Smooth muscle cell (in vitro differentiated cells): ENCODE measurements around the gene SNAPC2. TPM values are rescaled to one million over a fixed set of nuclear protein-coding genes. Genes with fewer than 3 reads are reported as not detected.

ENCODE experiments used
- DNase-seq: peaks from one replicate; lab custom pipeline; 2025; ENCODE audit not compliant: unreplicated experiment; lab: John Stamatoyannopoulos, UW
- H2AFZ ChIP-seq: fragments of 200-600 bp; sonication (generic); 2 replicates; pipeline ENCODE4 v1.6.0; 2016; ENCODE audit warnings: antibody characterized with exemption, low read depth, mild to moderate bottlenecking
- H3F3A ChIP-seq: fragments of 200-600 bp; sonication (generic); 2 replicates; pipeline ENCODE4 v1.6.0; 2017; ENCODE audit warnings: antibody characterized with exemption, low read depth
- H3K27ac ChIP-seq: fragments of 200-600 bp; sonication (generic); 2 replicates; pipeline ENCODE4 v1.5.1; 2016; ENCODE audit warnings: low read depth, mild to moderate bottlenecking
- H3K27me3 ChIP-seq: fragments of 200-600 bp; sonication (generic); 2 replicates; pipeline ENCODE4 v1.6.1; 2016; ENCODE audit warnings: low read depth, mild to moderate bottlenecking
- H3K36me3 ChIP-seq: fragments of 200-600 bp; sonication (generic); 2 replicates; pipeline ENCODE4 v1.5.1; 2016; ENCODE audit warnings: low read depth
- H3K4me1 ChIP-seq: fragments of 200-600 bp; sonication (generic); 2 replicates; pipeline ENCODE4 v1.5.1; 2016; ENCODE audit warnings: low read depth
- H3K4me2 ChIP-seq: fragments of 200-600 bp; sonication (generic); 2 replicates; pipeline ENCODE4 v1.6.0; 2016; ENCODE audit warnings: mild to moderate bottlenecking
- H3K4me3 ChIP-seq: fragments of 200-600 bp; sonication (generic); 2 replicates; pipeline ENCODE4 v1.5.1; 2016; ENCODE audit warnings: mild to moderate bottlenecking
- H3K79me2 ChIP-seq: fragments of 200-600 bp; sonication (generic); 2 replicates; pipeline ENCODE4 v1.6.0; 2016; ENCODE audit warnings: low read depth, mild to moderate bottlenecking
- H3K9ac ChIP-seq: fragments of 200-600 bp; sonication (generic); 2 replicates; pipeline ENCODE4 v1.6.0; 2016; ENCODE audit warnings: low read depth
- H3K9me3 ChIP-seq: fragments of 200-600 bp; sonication (generic); replicated peaks from 2 replicates; pipeline ENCODE4 v1.5.1; 2016; ENCODE audit warnings: low read depth
- H4K20me1 ChIP-seq: fragments of 200-600 bp; sonication (generic); 2 replicates; pipeline ENCODE4 v1.6.0; 2016; ENCODE audit warnings: low read depth
- whole genome bisulfite sequencing: methylation state at CpG from one replicate; pipeline ENCODE4 v1.1.7; 2016; ENCODE audit warnings: low lambda C conversion rate; 5-methylcytosine and 5-hydroxymethylcytosine counted together
- polyA plus RNA-seq: library from polyadenylated mRNA; unstranded; fragments of >200 nt; fragmentation: Nextera tagmentation; extraction: Ambion mirVana; gene quantifications from 2 replicates; pipeline ENCODE4 v1.2.1, GENCODE V29; 2016
- total RNA-seq: library from RNA; depleted of rRNA; stranded (reverse); fragments of >200 nt; gene quantifications from 2 replicates; pipeline ENCODE4 v1.2.3, GENCODE V29; 2014
- TF ChIP-seq, protein P1 (sequence below): fragments of 200-600 bp; sonication (generic); IDR thresholded peaks from 2 replicates; pipeline ENCODE4 v1.5.1; 2017; ENCODE audit warnings: borderline replicate concordance, mild to moderate bottlenecking, antibody characterized with exemption; ENCODE audit not compliant: insufficient read depth, poor library complexity, severe bottlenecking

SNAPC2 gene
- total and polyA plus RNA-seq, 2 experiments from 2014 or later: 18.2 to 35.0 TPM

DNA sequence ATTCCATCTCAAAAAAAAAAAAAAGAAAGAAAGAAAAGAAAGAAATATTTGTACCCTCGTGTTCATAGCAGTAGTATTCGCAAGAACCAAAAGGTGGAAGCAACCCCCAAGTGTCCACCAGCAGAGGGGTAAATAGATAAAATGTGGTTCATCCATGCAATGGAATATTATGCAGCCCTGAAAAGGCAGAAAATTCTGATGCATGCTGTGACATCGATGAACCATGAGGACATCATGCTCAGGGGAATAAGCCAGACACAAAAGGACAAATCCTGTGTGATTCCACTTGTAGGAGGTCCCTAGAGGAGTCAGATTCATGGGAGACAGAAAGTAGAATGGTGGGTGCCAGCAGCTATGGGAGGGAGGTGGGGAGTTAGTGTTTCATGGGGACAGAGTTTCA is 38.2 kb upstream of the SNAPC2 start:
- Histone ChIP-seq H3K27me3 (no peaks in the 10 kb centered on the region), H2AFZ (no peak overlapping the region), H3K9me3 (no peaks in the 10 kb centered on the region), H3K4me2 (no peak overlapping the region), H3K4me1 (no peaks in the 10 kb centered on the region), H3K4me3 (no peak overlapping the region), H3K36me3 (no peaks in the 10 kb centered on the region), H3K27ac (no peak overlapping the region), H3K79me2 (no peaks in the 10 kb centered on the region), H4K20me1 (no peaks in the 10 kb centered on the region), H3F3A (no peaks in the 10 kb centered on the region), H3K9ac (no peak overlapping the region)
- 97% methylated on average over 3 of the region's 3 CpGs for WGBS
- DNase-seq: no peak
- TF ChIP-seq, protein P1, sequence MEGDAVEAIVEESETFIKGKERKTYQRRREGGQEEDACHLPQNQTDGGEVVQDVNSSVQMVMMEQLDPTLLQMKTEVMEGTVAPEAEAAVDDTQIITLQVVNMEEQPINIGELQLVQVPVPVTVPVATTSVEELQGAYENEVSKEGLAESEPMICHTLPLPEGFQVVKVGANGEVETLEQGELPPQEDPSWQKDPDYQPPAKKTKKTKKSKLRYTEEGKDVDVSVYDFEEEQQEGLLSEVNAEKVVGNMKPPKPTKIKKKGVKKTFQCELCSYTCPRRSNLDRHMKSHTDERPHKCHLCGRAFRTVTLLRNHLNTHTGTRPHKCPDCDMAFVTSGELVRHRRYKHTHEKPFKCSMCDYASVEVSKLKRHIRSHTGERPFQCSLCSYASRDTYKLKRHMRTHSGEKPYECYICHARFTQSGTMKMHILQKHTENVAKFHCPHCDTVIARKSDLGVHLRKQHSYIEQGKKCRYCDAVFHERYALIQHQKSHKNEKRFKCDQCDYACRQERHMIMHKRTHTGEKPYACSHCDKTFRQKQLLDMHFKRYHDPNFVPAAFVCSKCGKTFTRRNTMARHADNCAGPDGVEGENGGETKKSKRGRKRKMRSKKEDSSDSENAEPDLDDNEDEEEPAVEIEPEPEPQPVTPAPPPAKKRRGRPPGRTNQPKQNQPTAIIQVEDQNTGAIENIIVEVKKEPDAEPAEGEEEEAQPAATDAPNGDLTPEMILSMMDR: no peak

DNA sequence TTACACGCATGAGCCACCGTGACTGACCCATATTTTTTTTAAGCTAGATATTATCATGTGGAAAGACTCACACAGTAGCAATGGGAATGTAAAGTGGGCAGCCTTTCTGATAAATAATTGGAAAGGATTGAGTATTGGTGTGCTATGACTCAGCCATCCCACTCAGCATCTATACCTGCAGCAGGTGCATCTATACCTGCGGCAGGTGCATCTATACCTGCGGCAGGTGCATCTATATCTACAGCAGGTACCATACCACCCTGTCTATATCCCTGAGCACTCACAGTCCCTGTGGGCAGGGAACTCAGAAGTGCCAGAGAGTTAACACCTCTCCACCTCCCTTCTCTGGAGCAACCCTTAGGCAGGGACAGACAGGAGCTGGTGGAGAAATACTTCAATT is 37.0 kb upstream of the SNAPC2 start:
- Histone ChIP-seq H4K20me1 (no peaks in the 10 kb centered on the region), H3K4me3 (no peak overlapping the region), H3K79me2 (no peaks in the 10 kb centered on the region), H2AFZ (no peak overlapping the region), H3K9ac (no peak overlapping the region), H3K36me3 (no peaks in the 10 kb centered on the region), H3K4me1 (no peaks in the 10 kb centered on the region), H3K9me3 (no peaks in the 10 kb centered on the region), H3K27ac (no peak overlapping the region), H3K27me3 (no peaks in the 10 kb centered on the region), H3K4me2 (no peak overlapping the region), H3F3A (no peaks in the 10 kb centered on the region)
- WGBS: 85% methylated on average over 4 of the region's 4 CpGs
- TF ChIP-seq, protein P1: no peak
- no peak for DNase-seq

DNA sequence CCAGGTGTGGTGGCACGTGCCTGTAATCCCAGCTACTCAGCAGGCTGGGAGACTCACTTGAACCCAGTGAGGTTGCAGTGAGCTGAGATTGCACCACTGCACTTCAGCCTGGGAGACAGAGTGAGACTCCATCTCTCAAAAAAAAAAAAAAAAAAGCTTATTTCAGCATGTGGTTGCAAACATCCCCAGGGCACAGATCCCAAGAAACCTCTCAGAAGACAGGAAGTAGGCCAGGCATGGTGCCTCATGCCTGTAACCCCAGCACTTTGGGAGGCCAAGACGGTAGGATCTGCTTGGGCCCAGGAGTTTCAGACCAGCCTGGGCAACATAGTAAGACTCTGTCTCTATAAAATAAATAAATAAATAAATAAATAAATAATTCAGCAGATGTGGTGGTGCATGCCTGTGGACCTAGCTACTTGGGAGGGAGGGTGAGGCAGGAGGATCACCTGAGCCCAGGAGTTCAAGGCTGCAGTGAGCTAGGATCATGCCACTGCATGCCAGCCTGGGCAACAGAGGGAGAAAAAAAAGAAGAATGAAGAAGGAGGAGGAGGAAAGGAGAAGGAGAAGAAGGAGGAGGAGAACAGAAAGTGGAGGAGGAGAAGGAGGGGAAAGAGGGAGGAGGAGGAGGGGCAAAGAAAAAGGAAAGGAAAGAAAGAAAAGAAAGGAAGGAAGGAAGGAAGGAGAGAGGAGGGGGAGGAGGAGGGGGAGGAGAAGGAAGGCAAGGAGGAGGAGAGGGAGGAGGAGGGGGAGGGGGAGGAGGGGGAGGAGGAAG is 36.2 kb upstream of the SNAPC2 start:
- Histone ChIP-seq H3K79me2 (no peaks in the 10 kb centered on the region), H3K9me3 (no peaks in the 10 kb centered on the region), H3K4me1 (no peaks in the 10 kb centered on the region), H3K27ac (no peak overlapping the region), H3K9ac (no peak overlapping the region), H2AFZ (no peak overlapping the region), H3F3A (no peaks in the 10 kb centered on the region), H3K36me3 (no peaks in the 10 kb centered on the region), H3K27me3 (no peaks in the 10 kb centered on the region), H3K4me2 (no peak overlapping the region), H4K20me1 (no peaks in the 10 kb centered on the region), H3K4me3 (no peak overlapping the region)
- DNase-seq: no peak
- TF ChIP-seq, protein P1: no peak
- WGBS: 68% methylated on average over 2 of the region's 2 CpGs

DNA sequence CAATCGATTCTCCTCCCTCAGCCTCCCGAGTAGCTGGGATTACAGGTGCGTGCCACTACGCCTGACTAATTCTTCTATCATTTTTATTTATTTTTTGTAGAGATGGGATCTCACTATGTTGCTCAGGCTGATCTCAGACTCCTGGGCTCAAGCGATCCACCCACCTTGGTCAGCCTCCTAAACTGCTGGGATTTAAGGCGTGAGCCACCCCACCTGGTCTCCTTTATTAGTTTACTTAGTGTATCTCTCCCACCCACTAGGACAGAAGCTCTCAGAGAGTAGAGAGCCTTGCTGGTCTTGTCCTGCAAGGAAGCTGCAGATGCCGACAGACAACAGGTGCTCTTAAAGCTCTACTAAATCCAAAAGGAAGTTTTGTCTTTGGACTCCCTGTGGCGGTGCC is 34.3 kb upstream of the SNAPC2 start:
- no peak overlapping the region for H2AFZ ChIP-seq
- TF ChIP-seq, protein P1: no peak
- H3K4me2 ChIP-seq: no peak overlapping the region
- H3F3A ChIP-seq: no peaks in the 10 kb centered on the region
- no peaks in the 10 kb centered on the region for H3K36me3 ChIP-seq
- H3K4me1 ChIP-seq: no peaks in the 10 kb centered on the region
- H3K27me3 ChIP-seq: no peaks in the 10 kb centered on the region
- H3K9me3 ChIP-seq: no peaks in the 10 kb centered on the region
- H3K9ac ChIP-seq: no peak overlapping the region
- no peaks in the 10 kb centered on the region for H4K20me1 ChIP-seq
- no peak overlapping the region for H3K27ac ChIP-seq
- DNase-seq: no peak
- no peaks in the 10 kb centered on the region for H3K79me2 ChIP-seq
- H3K4me3 ChIP-seq: no peak overlapping the region
- WGBS: 91% methylated on average over 8 of the region's 8 CpGs
